ENCODE results near the gene HDAC2. TPM values are rescaled to one million over a fixed set of nuclear protein-coding genes. Genes with fewer than 3 reads are reported as not detected.
"Not testable (repeated sequence)": the region's sequence is repeated elsewhere in the genome, so short reads cannot be mapped to it uniquely, and the experiment has no call there.

HDAC2 gene
- total and polyA plus RNA-seq, 3 experiments from 2014 or later: 76.8 to 121 (median 115) TPM

- Histone ChIP-seq H3K36me3 (ENCODE audit: insufficient read depth, low read length) (no peaks in the 10 kb centered on the region), H3K4me1 (ENCODE audit: insufficient read depth, low read length) (no peaks in the 10 kb centered on the region), H3K27ac (ENCODE audit: low read depth, low read length) (no peak overlapping the region), H3K4me3 (ENCODE audit: low read length) (no peak overlapping the region), H3K9me3 (ENCODE audit: low read length) (no peaks in the 10 kb centered on the region), H3K27me3 (ENCODE audit: insufficient read depth, low read length, poor library complexity, severe bottlenecking) (no peaks in the 10 kb centered on the region)
- H3K27ac Mint-ChIP-seq: no peak overlapping the region
- no peak for DNase-seq
- peaks cover 0 to 6% (median 4%) of the 10 kb centered on the region in 5 donors for H3K9me3 Mint-ChIP-seq
- POLR2A ChIA-PET: no interaction called here
- no peaks in the 10 kb centered on the region for H3K4me1 Mint-ChIP-seq
- peaks cover 0 to 17% (median 0%) of the 10 kb centered on the region in 3 donors for H3K36me3 Mint-ChIP-seq
- H3K27me3 Mint-ChIP-seq: peaks cover 6 to 44% of the 10 kb centered on the region in 2 donors
- no peak overlapping the region for H3K4me3 Mint-ChIP-seq
- CTCF ChIA-PET: no interaction called here
These were observed 18.7 kb upstream of the HDAC2 start for GRCh38 chr6:113989675-113990074.

DNA sequence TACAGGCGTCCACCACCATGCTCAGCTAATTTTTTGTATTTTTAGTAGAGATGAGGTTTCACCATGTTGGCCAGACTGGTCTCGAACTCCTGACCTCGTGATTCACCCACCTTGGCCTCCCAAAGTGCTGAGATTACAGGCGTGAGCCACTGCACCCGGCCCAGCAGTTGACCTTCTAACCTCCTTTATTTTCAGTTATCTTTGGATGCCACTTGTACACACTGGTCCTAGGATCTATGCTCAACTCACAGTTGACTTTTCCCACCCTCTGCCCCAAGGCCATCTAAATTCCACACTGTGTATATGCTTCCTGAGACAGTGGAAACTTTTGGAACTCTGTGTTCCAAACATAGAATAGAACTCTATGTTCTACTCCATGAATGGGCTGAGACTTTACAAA is 11.7 kb upstream of the HDAC2 start:
- DNase-seq; H3K36me3 ChIP-seq (ENCODE audit: insufficient read depth, low read length); H3K36me3 Mint-ChIP-seq; CTCF ChIA-PET; H3K27me3 Mint-ChIP-seq; H3K4me1 Mint-ChIP-seq; H3K9me3 ChIP-seq (ENCODE audit: low read length); H3K27ac Mint-ChIP-seq; H3K4me3 Mint-ChIP-seq; H3K27me3 ChIP-seq (ENCODE audit: insufficient read depth, low read length, poor library complexity, severe bottlenecking); H3K9me3 Mint-ChIP-seq; H3K4me1 ChIP-seq (ENCODE audit: insufficient read depth, low read length); POLR2A ChIA-PET; H3K4me3 ChIP-seq (ENCODE audit: low read length); H3K27ac ChIP-seq (ENCODE audit: low read depth, low read length): not testable (repeated sequence)

GRCh38 chr6:113982055-113982550 is 11.2 kb upstream of the HDAC2 start:
- no peaks in the 10 kb centered on the region for H3K9me3 Mint-ChIP-seq
- Histone ChIP-seq H3K4me1 (ENCODE audit: insufficient read depth, low read length) (no peaks in the 10 kb centered on the region), H3K27ac (ENCODE audit: low read depth, low read length) (no peak overlapping the region), H3K27me3 (ENCODE audit: insufficient read depth, low read length, poor library complexity, severe bottlenecking) (no peaks in the 10 kb centered on the region), H3K9me3 (ENCODE audit: low read length) (no peaks in the 10 kb centered on the region), H3K36me3 (ENCODE audit: insufficient read depth, low read length) (no peaks in the 10 kb centered on the region), H3K4me3 (ENCODE audit: low read length) (no peak overlapping the region)
- peaks cover 2 to 3% of the 10 kb centered on the region in 2 donors for H3K27me3 Mint-ChIP-seq
- no peak for DNase-seq
- ChIA-PET POLR2A (no interaction called here), CTCF (no interaction called here)
- no peak overlapping the region for H3K27ac Mint-ChIP-seq
- no peaks in the 10 kb centered on the region for H3K36me3 Mint-ChIP-seq
- H3K4me1 Mint-ChIP-seq: no peaks in the 10 kb centered on the region
- no peak overlapping the region for H3K4me3 Mint-ChIP-seq

DNA sequence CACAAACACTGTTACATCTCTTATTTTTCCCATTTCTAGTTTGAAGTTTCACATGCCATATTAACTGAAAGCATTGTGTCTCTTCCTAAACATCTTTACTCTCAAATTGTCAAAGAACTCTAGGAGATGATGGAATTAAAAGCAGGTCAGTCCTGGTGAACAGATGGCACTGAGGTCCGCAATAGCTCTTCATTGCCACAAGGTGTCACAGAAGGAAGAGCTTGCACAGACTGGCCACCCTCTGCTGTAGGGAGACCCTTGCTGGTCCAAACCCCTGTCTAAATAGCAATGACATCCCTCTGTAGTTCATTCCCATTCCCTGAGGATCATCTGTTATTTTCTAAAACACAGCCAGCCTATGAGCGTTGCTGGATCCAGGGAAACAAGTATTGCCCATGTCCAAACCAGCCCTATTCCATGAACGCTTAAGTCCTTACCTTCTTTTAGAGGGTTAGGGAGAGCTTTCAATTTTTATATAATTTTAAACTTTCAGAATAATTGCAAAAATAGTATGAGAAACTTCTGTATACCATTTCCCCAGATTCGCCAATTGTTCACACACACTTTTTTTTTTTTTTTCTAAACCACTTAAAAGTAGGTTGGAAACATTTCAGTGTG is 10.1 kb upstream of the HDAC2 start:
- H3K4me3 Mint-ChIP-seq: no peak overlapping the region
- Histone ChIP-seq H3K27ac (ENCODE audit: low read depth, low read length) (no peak overlapping the region), H3K4me3 (ENCODE audit: low read length) (no peak overlapping the region), H3K4me1 (ENCODE audit: insufficient read depth, low read length) (no peaks in the 10 kb centered on the region), H3K9me3 (ENCODE audit: low read length) (no peaks in the 10 kb centered on the region), H3K36me3 (ENCODE audit: insufficient read depth, low read length) (no peaks in the 10 kb centered on the region), H3K27me3 (ENCODE audit: insufficient read depth, low read length, poor library complexity, severe bottlenecking) (no peaks in the 10 kb centered on the region)
- no peaks in the 10 kb centered on the region for H3K9me3 Mint-ChIP-seq
- ChIA-PET CTCF (interaction anchor here (0.9 to 1.2 kb wide), 2 partner anchors 10 to 71 kb away, joined by 3 to 6 read pairs; partner anchors contain the start of gene HDAC2), POLR2A (no interaction called here)
- H3K27me3 Mint-ChIP-seq: peaks cover 0 to 2% of the 10 kb centered on the region in 2 donors
- no peak overlapping the region for H3K27ac Mint-ChIP-seq
- H3K36me3 Mint-ChIP-seq: no peaks in the 10 kb centered on the region
- no peaks in the 10 kb centered on the region for H3K4me1 Mint-ChIP-seq
- DNase-seq: no peak

DNA sequence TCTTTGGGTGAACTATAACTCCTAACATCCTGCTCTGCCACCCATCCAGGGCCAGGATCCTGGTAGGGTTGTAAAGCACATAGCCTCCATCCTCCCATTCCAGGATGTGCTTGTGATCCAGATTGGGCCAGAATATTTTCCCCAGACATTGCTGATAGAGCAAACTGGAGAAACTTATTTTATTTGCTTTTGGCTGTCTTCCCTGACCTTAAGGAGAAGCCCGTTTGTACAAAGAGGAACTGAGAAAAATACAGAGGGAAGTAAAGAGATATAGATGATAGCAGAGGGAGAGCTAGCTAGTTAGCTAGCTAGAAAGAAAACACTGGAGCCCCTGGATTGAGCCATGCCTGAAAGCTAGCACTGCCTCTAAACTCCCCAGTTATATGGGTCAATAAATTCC is 9.0 kb upstream of the HDAC2 start:
- no peaks in the 10 kb centered on the region for H3K9me3 Mint-ChIP-seq
- H3K36me3 ChIP-seq (ENCODE audit: insufficient read depth, low read length): no peaks in the 10 kb centered on the region
- H3K27me3 ChIP-seq (ENCODE audit: insufficient read depth, low read length, poor library complexity, severe bottlenecking): no peaks in the 10 kb centered on the region
- no peaks in the 10 kb centered on the region for H3K4me1 ChIP-seq (ENCODE audit: insufficient read depth, low read length)
- H3K4me3 Mint-ChIP-seq: no peak overlapping the region
- no peaks in the 10 kb centered on the region for H3K36me3 Mint-ChIP-seq
- no peak for DNase-seq
- H3K4me1 Mint-ChIP-seq: no peaks in the 10 kb centered on the region
- CTCF ChIA-PET: interaction anchor here (1.1 to 1.2 kb wide), 2 partner anchors 9 to 11 kb away, joined by 3 to 6 read pairs; partner anchors contain the start of gene HDAC2
- POLR2A ChIA-PET: no interaction called here
- H3K27ac ChIP-seq (ENCODE audit: low read depth, low read length): no peak overlapping the region
- peaks cover 0 to 2% of the 10 kb centered on the region in 2 donors for H3K27me3 Mint-ChIP-seq
- H3K9me3 ChIP-seq (ENCODE audit: low read length): no peaks in the 10 kb centered on the region
- H3K4me3 ChIP-seq (ENCODE audit: low read length): no peak overlapping the region
- no peak overlapping the region for H3K27ac Mint-ChIP-seq

DNA sequence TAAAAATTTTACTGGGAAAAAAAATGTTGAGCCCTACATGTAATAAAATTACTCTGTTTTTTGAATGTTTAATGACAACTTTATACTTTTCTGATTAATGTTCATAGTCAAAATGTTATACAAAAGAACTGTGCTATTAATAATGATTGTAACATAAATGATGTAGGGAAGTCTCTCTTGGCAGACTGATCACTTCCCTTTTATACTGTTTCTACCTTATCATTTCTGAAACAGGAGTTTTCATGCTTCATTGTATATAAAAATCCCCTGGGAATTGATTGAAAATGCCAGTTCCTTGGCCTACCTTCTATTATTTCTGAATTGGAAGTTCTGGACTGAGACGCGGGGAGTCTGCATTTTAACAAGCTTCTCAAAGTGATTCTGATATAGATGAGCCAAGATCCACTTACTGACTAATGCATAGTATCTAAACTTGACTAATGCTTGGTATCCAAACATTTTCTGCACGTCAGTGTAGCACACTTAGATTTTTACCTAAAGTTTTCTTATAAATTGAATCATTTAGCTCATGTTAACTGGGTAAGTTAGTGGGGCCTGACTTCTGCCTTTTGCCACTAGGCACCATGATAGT is 7.2 kb upstream of the HDAC2 start:
- Mint-ChIP-seq H3K4me1 (no peaks in the 10 kb centered on the region), H3K4me3 (no peak overlapping the region), H3K9me3 (no peaks in the 10 kb centered on the region), H3K36me3 (no peaks in the 10 kb centered on the region), H3K27me3 (peaks cover 0 to 2% of the 10 kb centered on the region in 2 donors), H3K27ac (no peak overlapping the region)
- Histone ChIP-seq H3K27ac (ENCODE audit: low read depth, low read length) (no peak overlapping the region), H3K4me3 (ENCODE audit: low read length) (no peak overlapping the region), H3K4me1 (ENCODE audit: insufficient read depth, low read length) (no peaks in the 10 kb centered on the region), H3K36me3 (ENCODE audit: insufficient read depth, low read length) (no peaks in the 10 kb centered on the region), H3K9me3 (ENCODE audit: low read length) (no peaks in the 10 kb centered on the region), H3K27me3 (ENCODE audit: insufficient read depth, low read length, poor library complexity, severe bottlenecking) (no peaks in the 10 kb centered on the region)
- no peak for DNase-seq
- ChIA-PET CTCF (no interaction called here), POLR2A (no interaction called here)

- Histone ChIP-seq H3K36me3 (ENCODE audit: insufficient read depth, low read length) (no peaks in the 10 kb centered on the region), H3K4me1 (ENCODE audit: insufficient read depth, low read length) (peaks cover 3% of the 10 kb centered on the region), H3K27ac (ENCODE audit: low read depth, low read length) (no peak overlapping the region), H3K27me3 (ENCODE audit: insufficient read depth, low read length, poor library complexity, severe bottlenecking) (no peaks in the 10 kb centered on the region), H3K4me3 (ENCODE audit: low read length) (no peak overlapping the region), H3K9me3 (ENCODE audit: low read length) (no peaks in the 10 kb centered on the region)
- Mint-ChIP-seq H3K4me3 (no peak overlapping the region), H3K27ac (no peak overlapping the region), H3K9me3 (no peaks in the 10 kb centered on the region), H3K27me3 (peaks cover 0 to 2% of the 10 kb centered on the region in 2 donors), H3K36me3 (no peaks in the 10 kb centered on the region), H3K4me1 (peaks cover 3 to 9% (median 9%) of the 10 kb centered on the region in 3 donors)
- ChIA-PET POLR2A (no interaction called here), CTCF (no interaction called here)
- DNase-seq: no peak
These were observed 5.9 kb upstream of the HDAC2 start for GRCh38 chr6:113976806-113977205.

DNA sequence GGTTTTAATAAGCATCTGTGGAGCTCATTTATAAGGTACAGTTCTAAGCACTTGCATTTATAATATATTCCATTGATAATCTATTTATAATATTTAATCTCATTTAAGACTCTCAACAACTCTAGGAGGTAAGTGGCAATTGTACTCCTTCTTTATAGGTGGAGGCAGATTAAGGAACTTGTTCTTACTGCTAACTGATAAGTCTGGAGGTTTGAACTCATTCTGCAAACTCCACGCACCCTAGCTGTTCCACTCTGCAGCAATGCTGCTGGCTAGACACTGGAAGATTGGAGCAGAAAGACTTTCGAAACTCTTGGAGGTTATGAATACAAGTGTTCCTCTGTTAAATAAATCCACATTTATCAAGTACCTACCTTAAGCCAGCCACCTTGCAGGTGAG is 793 bp upstream of the HDAC2 start:
- Mint-ChIP-seq H3K36me3 (peaks cover 0 to 12% (median 0%) of the 10 kb centered on the region in 3 donors), H3K4me1 (peaks cover 31 to 49% (median 40%) of the 10 kb centered on the region in 3 donors), H3K27ac (peak overlapping the region in 5 of 8 donors; percentile 94 to 98 (median 97)), H3K27me3 (peaks cover 0 to 3% of the 10 kb centered on the region in 2 donors), H3K9me3 (no peaks in the 10 kb centered on the region), H3K4me3 (peak overlapping the region; percentile 96 to 100 (median 98))
- Histone ChIP-seq H3K9me3 (ENCODE audit: low read length) (no peaks in the 10 kb centered on the region), H3K27me3 (ENCODE audit: insufficient read depth, low read length, poor library complexity, severe bottlenecking) (no peaks in the 10 kb centered on the region), H3K4me1 (ENCODE audit: insufficient read depth, low read length) (peaks cover 28% of the 10 kb centered on the region), H3K4me3 (ENCODE audit: low read length) (no peak overlapping the region), H3K27ac (ENCODE audit: low read depth, low read length) (no peak overlapping the region), H3K36me3 (ENCODE audit: insufficient read depth, low read length) (no peaks in the 10 kb centered on the region)
- POLR2A ChIA-PET: interaction anchor here (0.9 kb wide), 1 partner anchor 10 kb away, joined by 3 read pairs; no protein-coding TSS in a partner anchor
- CTCF ChIA-PET: interaction anchor here (1.3 to 1.4 kb wide), 2 partner anchors 9 to 13 kb away, joined by 3 to 6 read pairs; no protein-coding TSS in a partner anchor
- no peak for DNase-seq

Data from CD8-positive, alpha-beta memory T cell (primary cell).